C1 segment of cervical spinal cord (tissue), 14 donors: ENCODE results near the gene MUC16.
"Not testable (repeated sequence)": the region's sequence is repeated elsewhere in the genome, so short reads cannot be mapped to it uniquely, and the experiment has no call there.

ENCODE experiments used
- DNase-seq, 14 donors: peaks; one replicate each; lab custom pipeline; 2025; lab: John Stamatoyannopoulos, UW

The MUC16 gene

GRCh38 chr19:9009935-9010651 is at the start of gene MUC16:
Gene MUC16, minus strand, starts transcription at chr19:9010409.
- no peak for DNase-seq

GRCh38 chr19:9058905-9059667 is 48.9 kb upstream of the MUC16 start:
- DNase-seq: no peak

- DNase-seq: no peak
Measured at GRCh38 chr19:9057505-9058258, 47.5 kb upstream of the MUC16 start.

GRCh38 chr19:9056131-9056530 is 45.9 kb upstream of the MUC16 start:
- DNase-seq: not testable (repeated sequence)

DNA sequence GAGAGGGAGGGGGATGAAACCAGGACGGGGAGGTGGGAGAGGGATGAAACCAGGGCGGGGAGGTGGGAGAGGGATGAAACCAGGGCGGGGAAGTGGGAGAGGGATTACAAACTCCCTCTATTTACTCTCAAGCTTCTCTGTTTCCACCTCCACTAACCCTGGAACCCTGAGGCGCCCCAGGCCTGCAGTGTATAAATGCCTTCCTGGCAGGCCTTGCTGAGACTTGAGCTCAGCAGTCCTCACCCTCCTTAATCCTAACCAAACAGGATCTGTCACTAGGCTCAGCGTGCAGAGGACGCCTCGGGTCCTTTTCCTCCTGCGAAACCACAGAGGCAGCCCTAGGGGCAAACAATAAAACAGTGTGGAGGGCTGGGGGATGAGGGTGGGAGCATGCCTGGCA is 44.6 kb upstream of the MUC16 start:
- no peak for DNase-seq

- DNase-seq: no peak
Measured at GRCh38 chr19:9054207-9054606, 44.0 kb upstream of the MUC16 start.

GRCh38 chr19:9053674-9054073 is 43.5 kb upstream of the MUC16 start:
- DNase-seq: not testable (repeated sequence)

DNA sequence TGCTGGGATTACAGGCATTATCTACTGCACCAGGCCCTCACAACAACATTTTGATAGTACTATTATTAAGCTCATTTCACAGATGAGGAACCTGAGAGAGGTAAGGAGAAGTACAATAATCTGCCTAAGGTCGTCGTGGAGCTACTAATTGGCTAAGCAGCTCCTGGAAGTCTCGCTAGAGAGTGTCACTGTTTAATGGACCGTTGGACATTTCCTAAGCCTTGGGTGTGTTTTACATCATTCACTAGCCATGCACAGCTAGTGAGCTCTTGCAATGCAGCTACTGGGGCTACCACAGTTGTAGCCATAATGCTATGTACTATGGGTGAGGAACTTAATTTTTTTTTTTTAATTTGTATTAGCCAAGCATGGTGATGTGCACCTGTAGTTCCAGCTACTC is 42.7 kb upstream of the MUC16 start:
- no peak for DNase-seq

DNA sequence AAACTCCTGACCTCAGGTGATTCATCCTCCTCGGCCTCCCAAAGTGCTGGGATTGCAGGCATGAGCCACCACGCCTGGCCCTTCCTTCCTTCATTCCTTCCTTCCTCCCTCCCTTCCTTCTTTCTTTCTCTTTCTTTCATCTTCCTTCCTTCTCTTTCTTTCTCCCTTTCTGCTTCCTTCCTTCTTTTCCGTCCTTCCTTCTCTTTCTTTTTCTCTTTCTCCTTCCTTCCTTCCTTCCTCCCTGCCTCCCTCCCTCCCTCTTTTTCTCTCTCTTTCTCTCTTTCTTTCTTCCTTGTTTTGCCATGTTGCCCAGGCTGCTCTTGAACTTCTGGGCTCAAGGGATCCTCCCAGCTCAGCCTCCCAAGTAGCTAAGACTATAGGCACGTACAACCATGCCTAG is 36.5 kb upstream of the MUC16 start:
- no peak for DNase-seq

DNA sequence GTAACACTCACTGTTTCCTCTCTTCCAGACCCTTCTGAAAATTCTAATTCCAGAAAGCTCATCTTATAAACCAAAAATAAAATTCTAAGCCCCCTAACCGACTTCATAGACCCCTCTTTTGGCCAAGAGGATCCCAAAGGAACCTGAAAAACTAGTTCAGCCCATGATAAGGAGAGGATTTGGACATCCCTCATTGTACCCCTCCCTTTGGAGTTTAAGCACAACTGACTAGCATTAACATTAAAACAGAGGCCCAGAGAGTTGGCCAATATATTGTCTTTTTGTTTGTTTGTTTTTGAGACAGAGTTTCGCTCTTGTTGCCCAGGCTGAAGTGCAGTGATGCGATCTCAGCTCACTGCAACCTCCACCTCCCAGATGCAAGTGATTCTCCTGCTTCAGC is 34.2 kb upstream of the MUC16 start:
- DNase-seq: no peak

DNA sequence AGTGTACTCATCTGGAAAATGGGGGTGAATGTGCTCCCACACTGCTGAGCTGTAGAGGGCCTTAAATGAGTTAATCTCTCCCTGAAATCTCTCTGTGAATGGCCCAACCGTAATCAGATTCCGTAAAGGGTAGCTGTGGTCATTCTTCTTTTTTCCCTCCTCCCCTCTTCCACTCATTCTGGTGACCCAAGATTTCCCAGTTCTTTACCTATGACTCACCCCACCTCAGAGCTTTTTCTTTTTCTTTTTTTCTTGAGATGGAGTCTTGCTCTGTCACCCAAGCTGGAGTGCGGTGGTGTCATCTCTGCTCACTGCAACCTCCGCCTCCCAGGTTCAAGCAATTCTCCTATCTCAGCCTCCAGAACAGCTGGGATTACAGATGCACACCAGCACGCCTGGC is 33.3 kb upstream of the MUC16 start:
- no peak for DNase-seq

DNA sequence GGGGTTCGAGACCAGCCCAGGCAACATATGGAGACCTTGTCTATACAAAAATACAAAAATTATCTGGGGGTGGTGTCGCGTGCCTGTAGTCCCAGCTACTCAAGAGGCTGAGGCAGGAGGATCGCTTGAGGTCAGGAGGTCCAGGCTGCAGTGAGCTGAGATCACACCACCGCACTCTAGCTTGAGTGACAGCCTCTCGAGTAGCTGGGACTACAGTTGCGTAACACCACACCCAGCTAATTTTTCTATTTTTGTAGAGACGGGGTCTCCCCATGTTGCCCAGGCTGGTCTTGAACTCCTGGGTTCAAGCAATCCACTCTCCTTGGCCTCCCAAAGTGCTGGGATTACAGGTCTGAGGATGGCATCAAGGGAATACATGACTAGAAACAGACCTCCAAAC is 30.8 kb upstream of the MUC16 start:
- no peak for DNase-seq

GRCh38 chr19:9040131-9040530 is 29.9 kb upstream of the MUC16 start:
- no peak for DNase-seq

GRCh38 chr19:9039728-9040127 is 29.5 kb upstream of the MUC16 start:
- DNase-seq: no peak

DNA sequence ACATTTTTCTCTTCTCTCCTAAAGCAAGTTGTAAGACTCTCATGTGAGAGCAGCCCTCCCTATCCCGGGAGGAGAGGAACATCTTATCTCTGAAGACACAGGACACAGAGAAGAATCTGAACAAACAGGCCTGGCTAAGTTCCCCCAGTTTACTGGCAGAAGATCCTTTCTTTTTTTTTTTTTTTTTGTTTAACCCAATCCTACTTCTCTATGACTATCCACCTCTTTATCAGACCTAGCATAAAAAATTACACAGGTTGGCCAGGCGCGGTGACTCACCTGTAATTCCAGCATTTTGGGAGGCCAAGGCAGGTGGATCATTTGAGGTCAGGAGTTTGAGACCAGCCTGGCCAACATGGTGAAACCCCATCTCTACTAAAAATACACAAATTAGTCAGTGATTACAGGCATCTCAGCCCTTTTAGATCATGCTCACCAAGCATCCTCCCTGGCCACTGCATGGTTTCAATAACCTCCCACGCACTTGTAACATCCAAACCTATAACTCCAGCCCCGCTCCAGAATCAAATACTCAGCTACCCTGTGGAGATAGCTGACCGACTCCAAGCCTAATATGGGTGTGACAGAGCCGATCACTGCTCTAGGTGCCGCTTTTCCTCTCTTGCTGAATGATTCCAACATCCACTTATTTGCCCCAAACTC is 27.3 kb upstream of the MUC16 start:
- DNase-seq: no peak

- DNase-seq: no peak
Measured at GRCh38 chr19:9032136-9032631, 22.0 kb upstream of the MUC16 start.

DNA sequence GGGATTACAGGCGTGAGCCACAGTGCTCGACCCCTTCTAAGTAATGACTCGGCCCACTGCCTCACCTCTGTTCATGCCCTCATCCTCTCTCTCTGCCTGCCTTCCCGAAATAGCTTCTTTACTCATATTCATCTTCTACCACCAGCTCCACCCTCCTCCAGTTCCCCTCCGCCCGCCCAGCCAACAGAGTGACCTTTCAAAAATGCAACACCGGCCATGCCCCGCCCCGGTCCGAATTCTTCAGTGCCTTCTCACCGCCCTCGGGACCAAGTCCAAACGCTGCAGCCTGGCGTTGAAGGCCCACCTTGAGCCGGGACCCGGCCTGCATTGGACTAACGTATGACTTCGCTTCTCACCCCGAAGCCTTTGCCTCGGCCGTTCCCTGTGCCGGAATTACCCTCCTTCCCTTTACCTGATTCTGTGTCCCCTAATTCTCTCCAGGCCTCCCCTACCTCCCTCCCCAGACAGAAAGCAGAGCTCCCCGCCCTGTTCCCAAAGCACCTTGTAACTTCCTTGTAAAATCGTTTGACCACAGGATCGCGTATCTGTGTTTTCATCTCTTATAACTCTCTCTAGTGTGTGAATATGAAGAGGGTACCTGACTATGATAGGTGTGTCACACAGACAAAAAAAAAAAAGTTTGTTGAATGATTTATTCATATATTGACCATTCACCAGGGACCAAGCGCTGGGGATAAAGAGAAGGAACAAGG is 8.1 kb upstream of the MUC16 start:
- DNase-seq: no peak

- DNase-seq: no peak
Measured at GRCh38 chr19:9014803-9015202, 4.6 kb upstream of the MUC16 start.

GRCh38 chr19:9013988-9014387 is 3.8 kb upstream of the MUC16 start:
- no peak for DNase-seq

- DNase-seq: no peak
Measured at GRCh38 chr19:9011875-9012274, 1.7 kb upstream of the MUC16 start.

- DNase-seq: no peak
Measured at GRCh38 chr19:9010693-9011092, 484 bp upstream of the MUC16 start.
